ENCODE measurements around the gene OSBPL5.

OSBPL5 gene

GRCh38 chr11:3080733-3081385, 84.3 kb downstream of the OSBPL5 start:
- TF ChIP-seq CEBPB (IDR thresholded peaks at IDR 0.05) (no peak), REST (IDR thresholded peaks at IDR 0.05; ENCODE audit: low read depth) (no peak), ZBTB7A (IDR thresholded peaks at IDR 0.05; ENCODE audit: low read depth) (no peak), MAX (IDR thresholded peaks at IDR 0.05) (no peak), EGR1 (IDR thresholded peaks at IDR 0.05) (no peak), TAF1 (IDR thresholded peaks at IDR 0.05; ENCODE audit: low read depth) (no peak), USF1 (IDR thresholded peaks at IDR 0.05) (no peak), RAD21 (IDR thresholded peaks at IDR 0.05; ENCODE audit: low read depth) (no peak), FOXM1 (IDR thresholded peaks at IDR 0.05; ENCODE audit: borderline replicate concordance, low read depth) (no peak), TCF12 (IDR thresholded peaks at IDR 0.05; ENCODE audit: low read depth) (no peak), NFIC (IDR thresholded peaks at IDR 0.05) (no peak), TEAD4 (IDR thresholded peaks at IDR 0.05) (no peak), EP300 (IDR thresholded peaks at IDR 0.05; ENCODE audit: borderline replicate concordance) (no peak), CREB1 (IDR thresholded peaks at IDR 0.05; ENCODE audit: low read depth) (no peak), YY1 (IDR thresholded peaks at IDR 0.05; ENCODE audit: low read depth) (no peak)

- no peak for TF ChIP-seq TCF12 (IDR thresholded peaks at IDR 0.05; ENCODE audit: low read depth)
- TF ChIP-seq CEBPB (IDR thresholded peaks at IDR 0.05): no peak
- TF ChIP-seq FOXM1 (IDR thresholded peaks at IDR 0.05; ENCODE audit: borderline replicate concordance, low read depth): no peak
- TF ChIP-seq YY1 (IDR thresholded peaks at IDR 0.05; ENCODE audit: low read depth): no peak
- no peak for TF ChIP-seq ZBTB7A (IDR thresholded peaks at IDR 0.05; ENCODE audit: low read depth)
- TF ChIP-seq USF1 (IDR thresholded peaks at IDR 0.05): no peak
- no peak for TF ChIP-seq NFIC (IDR thresholded peaks at IDR 0.05)
- no peak for TF ChIP-seq MAX (IDR thresholded peaks at IDR 0.05)
- TF ChIP-seq EGR1 (IDR thresholded peaks at IDR 0.05): no peak
- no peak for TF ChIP-seq TAF1 (IDR thresholded peaks at IDR 0.05; ENCODE audit: low read depth)
- no peak for TF ChIP-seq EP300 (IDR thresholded peaks at IDR 0.05; ENCODE audit: borderline replicate concordance)
- TF ChIP-seq TEAD4 (IDR thresholded peaks at IDR 0.05): no peak
- TF ChIP-seq REST (IDR thresholded peaks at IDR 0.05; ENCODE audit: low read depth): no peak
- TF ChIP-seq RAD21 (IDR thresholded peaks at IDR 0.05; ENCODE audit: low read depth): no peak
- no peak for TF ChIP-seq CREB1 (IDR thresholded peaks at IDR 0.05; ENCODE audit: low read depth)
Measured at GRCh38 chr11:3080104-3080503, 85.0 kb downstream of the OSBPL5 start.

GRCh38 chr11:3077846-3078440, 87.2 kb downstream of the OSBPL5 start:
- TF ChIP-seq NFIC (IDR thresholded peaks at IDR 0.05): no peak
- TF ChIP-seq TAF1 (IDR thresholded peaks at IDR 0.05; ENCODE audit: low read depth): no peak
- no peak for TF ChIP-seq EP300 (IDR thresholded peaks at IDR 0.05; ENCODE audit: borderline replicate concordance)
- TF ChIP-seq TEAD4 (IDR thresholded peaks at IDR 0.05): no peak
- no peak for TF ChIP-seq EGR1 (IDR thresholded peaks at IDR 0.05)
- TF ChIP-seq CREB1 (IDR thresholded peaks at IDR 0.05; ENCODE audit: low read depth): no peak
- no peak for TF ChIP-seq TCF12 (IDR thresholded peaks at IDR 0.05; ENCODE audit: low read depth)
- TF ChIP-seq USF1 (IDR thresholded peaks at IDR 0.05): no peak
- no peak for TF ChIP-seq REST (IDR thresholded peaks at IDR 0.05; ENCODE audit: low read depth)
- TF ChIP-seq ZBTB7A (IDR thresholded peaks at IDR 0.05; ENCODE audit: low read depth): no peak
- no peak for TF ChIP-seq RAD21 (IDR thresholded peaks at IDR 0.05; ENCODE audit: low read depth)
- no peak for TF ChIP-seq FOXM1 (IDR thresholded peaks at IDR 0.05; ENCODE audit: borderline replicate concordance, low read depth)

All from Ishikawa (cell line).